GM18505 (cell line): ENCODE results near the gene AQP12A.

Experiments
- ATAC-seq: cut with Tn5 transposase; IDR thresholded peaks from one replicate; pipeline ENCODE4 v1.9.1; 2021; ENCODE audit not compliant: unreplicated experiment
- POLR2A ChIP-seq: IDR thresholded peaks from 4 replicates; pipeline ENCODE4 v1.6.1; 2011; ENCODE audit warnings: borderline replicate concordance; ENCODE audit not compliant: insufficient read depth, insufficient read length; ENCODE audit errors: extremely low read depth

Gene AQP12A

GRCh38 chr2:240713928-240714746, 22.5 kb downstream of the AQP12A start:
- no peak for TF ChIP-seq POLR2A
- ATAC-seq: no peak

GRCh38 chr2:240714747-240715725, 23.4 kb downstream of the AQP12A start:
- no peak for ATAC-seq
- no peak for TF ChIP-seq POLR2A

GRCh38 chr2:240716130-240716798, 24.6 kb downstream of the AQP12A start:
- no peak for ATAC-seq
- TF ChIP-seq POLR2A: no peak

- TF ChIP-seq POLR2A: no peak
- ATAC-seq: no peak
Observed at GRCh38 chr2:240717181-240717641, 25.5 kb downstream of the AQP12A start.

GRCh38 chr2:240717681-240718581, 26.3 kb downstream of the AQP12A start:
- ATAC-seq: no peak

GRCh38 chr2:240718896-240719490, 27.3 kb downstream of the AQP12A start:
- no peak for TF ChIP-seq POLR2A
- no peak for ATAC-seq

More at GRCh38 chr2:240717681-240718581, 26.3 kb downstream of the AQP12A start:
- no peak for TF ChIP-seq POLR2A

GRCh38 chr2:240719676-240720545, 28.2 kb downstream of the AQP12A start:
- ATAC-seq: no peak
- no peak for TF ChIP-seq POLR2A

- ATAC-seq: no peak
- no peak for TF ChIP-seq POLR2A
Observed at GRCh38 chr2:240720686-240721595, 29.3 kb downstream of the AQP12A start.

GRCh38 chr2:240721596-240722180, 30.0 kb downstream of the AQP12A start:
- ATAC-seq: no peak
- no peak for TF ChIP-seq POLR2A

- no peak for ATAC-seq
- no peak for TF ChIP-seq POLR2A
Observed at GRCh38 chr2:240722376-240722775, 30.7 kb downstream of the AQP12A start.
